GM19193 (cell line): ENCODE data around the gene HOXB7.

Source experiments
- POLR2A ChIP-seq: IDR thresholded peaks from 4 replicates; pipeline ENCODE4 v1.6.1; 2011; ENCODE audit not compliant: insufficient read depth, insufficient read length; ENCODE audit errors: extremely low read depth

Gene HOXB7

DNA sequence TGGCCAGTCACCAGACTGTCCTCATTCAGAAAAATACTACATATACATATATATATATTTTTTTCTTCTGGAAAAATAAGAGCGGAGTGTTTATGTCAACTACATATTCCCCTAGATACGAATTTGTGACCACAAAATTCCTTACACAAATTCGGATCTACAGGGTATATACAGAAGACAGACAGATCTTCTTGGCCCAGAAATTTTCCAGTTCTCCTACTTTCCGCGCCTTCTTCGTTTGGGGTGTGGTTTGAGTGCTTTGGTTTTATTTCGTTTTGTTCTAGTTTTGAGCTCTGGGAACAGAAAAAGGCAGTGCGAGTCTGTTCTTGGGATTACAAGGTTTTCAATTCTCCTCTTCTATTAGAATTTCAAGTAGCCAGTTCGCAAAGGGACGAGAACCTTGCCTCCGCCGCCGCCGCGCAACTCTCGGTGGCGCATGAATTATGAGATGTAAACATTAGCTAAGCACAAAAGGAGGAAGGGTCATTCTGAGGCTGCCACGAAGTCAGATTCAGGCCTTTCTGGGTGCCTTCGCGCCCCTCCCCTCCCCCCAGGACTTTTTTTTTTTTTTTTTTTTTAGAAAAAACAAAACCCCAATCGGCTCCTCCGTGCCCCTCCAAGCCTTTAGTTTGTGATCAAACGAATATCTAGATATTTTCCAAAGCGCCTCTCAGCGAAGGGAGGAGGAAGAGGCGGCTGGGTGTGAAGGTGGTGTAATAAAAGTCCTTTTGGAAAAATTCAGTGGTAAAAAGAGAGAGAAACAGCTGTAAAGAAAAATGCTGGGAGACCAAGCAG is 30.9 kb downstream of the HOXB7 start:
- no peak for TF ChIP-seq POLR2A

- no peak for TF ChIP-seq POLR2A
Measured at GRCh38 chr17:48579471-48579759, 31.4 kb downstream of the HOXB7 start.

- peak; percentile 16 for TF ChIP-seq POLR2A
Measured at GRCh38 chr17:48578616-48579470, 32.0 kb downstream of the HOXB7 start.

DNA sequence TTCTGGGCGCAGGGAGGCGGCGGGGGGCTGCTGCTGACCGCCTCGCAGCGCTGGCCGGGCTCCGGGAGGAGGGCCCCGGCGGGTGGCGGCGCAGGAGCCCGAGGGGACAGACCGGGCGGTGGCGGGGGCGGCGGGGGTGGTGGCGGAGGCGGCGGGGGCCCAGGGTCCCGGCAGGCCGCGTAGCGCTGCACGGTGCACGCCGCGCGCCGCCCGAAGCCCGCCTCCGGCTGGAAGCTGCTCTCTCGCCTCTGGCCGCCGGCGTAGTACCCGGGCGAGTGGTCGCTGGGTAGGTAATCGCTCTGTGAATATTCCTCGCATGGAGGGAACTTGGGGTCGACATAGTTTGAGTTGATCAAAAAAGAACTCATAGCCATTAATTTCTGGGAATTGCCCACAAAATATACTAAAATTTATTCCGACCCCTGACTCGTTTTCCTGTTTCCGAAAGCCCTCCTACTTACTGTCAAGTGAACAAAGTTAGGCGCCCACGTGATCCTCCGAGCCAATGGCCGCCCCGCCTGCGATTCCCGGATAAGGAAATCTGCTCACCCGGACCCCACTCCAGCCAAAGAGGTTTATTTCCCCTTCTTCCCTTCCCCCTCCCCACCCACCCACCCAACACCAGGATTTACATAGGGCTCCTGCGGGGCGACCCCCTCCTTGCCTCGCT is 32.7 kb downstream of the HOXB7 start, which contains the start of gene HOXB4:
Gene HOXB4 (minus strand): TSS at position 405 of the 670 bp plus-strand sequence. CDS start 31 bp downstream, at position 374.
- peak; percentile 3 for TF ChIP-seq POLR2A

DNA sequence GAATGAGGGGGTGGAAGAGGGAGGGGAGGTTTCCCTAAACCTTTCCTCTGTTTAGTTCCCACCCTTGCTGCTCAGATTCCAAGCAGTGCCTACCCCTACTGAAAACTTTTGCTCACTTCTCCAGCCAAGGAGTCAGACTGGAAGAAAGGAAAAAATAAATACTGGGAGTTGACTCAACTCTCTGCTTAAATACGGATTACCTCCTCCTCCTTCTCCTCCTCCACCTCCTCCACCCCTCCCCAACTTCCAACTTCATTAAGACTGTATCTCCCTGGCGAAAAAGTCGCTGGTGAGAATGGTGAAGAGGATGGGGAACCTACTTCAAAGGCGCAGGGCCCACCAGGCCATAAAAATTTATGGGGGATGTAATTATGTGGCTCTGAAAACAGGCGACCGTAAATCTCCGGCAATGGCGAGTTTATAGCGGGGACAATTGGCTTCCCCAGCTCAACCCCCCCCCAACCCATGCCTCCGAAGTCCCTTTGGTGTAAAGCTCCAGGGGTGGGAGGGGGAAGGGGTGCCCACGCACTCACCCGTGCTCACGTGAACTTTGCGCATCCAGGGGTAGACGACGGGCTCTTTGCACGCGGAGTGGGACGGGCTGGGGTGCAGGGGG is 33.4 kb downstream of the HOXB7 start:
- no peak for TF ChIP-seq POLR2A

DNA sequence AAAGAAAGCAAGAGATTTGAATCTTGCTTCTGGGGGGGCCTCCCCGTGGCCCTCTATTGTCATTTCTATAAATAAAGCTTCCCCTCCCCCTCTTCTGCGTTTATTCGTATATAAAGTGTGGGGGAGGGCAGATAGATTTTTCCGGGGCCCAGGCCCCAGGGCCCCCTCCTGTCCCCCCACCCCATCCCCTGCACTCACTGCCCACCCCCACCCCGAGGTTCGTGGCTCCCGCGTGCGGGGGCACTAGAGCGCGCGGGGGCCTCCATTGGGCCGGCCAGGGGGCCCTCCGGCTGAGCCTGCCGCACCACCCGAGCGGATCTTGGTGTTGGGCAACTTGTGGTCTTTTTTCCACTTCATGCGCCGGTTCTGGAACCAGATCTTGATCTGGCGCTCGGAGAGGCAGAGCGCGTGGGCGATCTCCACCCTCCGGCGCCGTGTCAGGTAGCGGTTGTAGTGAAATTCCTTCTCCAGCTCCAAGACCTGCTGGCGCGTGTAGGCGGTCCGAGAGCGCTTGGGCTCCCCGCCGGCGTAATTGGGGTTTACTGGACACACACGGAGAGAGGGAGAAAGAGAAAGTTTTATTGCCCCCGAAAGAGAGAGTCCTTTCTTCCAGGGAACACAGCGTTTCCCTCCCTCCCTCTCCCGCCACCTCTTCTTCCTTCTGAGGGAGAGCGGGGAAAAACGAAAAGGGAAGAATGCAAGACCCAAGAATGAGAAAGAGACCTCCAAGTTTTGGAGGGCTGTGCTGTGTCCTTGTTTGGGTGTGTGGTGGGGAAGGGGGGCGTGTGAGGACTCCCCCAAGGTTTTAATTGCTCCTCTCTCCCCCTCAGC is 34.1 kb downstream of the HOXB7 start:
- no peak for TF ChIP-seq POLR2A

GRCh38 chr17:48575673-48576478 is 34.9 kb downstream of the HOXB7 start:
- TF ChIP-seq POLR2A = no peak

DNA sequence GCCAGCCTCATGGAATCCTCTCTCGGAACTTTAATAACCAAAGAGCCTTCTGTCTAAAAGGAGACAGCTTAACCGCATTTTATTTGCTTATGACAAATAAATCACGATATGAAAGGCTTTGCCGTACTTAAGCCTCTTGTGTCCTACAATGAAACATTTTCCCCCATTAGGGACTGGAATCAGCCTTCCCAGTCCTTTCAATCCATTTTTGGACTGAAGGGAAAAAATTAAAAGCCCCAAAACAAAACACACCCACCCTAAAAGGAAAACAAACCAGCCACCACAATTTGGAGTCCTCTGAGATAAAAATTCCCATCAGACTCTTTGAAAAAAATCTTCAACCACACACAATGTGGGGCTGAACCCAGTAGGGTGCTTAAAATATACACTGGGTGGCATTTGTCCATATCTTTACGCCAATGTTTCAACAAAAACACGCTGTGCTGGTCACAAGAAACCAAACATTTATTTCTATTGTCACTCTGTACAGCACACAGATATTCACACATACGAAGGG is 35.7 kb downstream of the HOXB7 start:
- no peak for TF ChIP-seq POLR2A

- TF ChIP-seq POLR2A = no peak
Measured at GRCh38 chr17:48574505-48575065, 36.2 kb downstream of the HOXB7 start.

DNA sequence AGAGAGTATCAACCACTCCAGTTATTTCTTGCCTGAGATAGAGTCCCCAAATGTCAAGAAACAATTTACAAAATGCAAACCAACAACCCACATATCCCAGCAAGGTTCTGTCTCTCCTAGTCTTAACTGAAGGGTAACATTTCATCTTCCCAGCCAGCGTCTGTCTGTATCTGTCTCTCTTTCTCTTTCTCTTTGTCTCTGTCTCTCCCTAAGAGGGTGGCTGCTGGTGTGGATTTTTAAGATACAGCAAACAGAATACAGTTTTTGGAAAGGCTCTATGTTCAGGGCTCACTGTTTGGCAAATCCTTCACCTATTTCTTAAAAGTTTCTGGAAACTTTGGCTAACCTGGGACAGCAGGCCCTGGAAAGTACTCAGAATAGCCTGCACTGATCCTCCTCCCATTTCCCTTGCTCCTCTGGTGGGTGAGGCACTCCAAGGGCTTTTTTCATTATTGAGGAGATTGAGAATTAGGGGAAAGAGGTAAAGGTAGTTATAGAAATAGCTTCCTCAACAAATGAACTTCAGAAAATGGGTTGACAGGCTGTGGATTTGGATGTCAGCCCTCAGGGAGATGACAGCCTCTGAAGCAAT is 38.9 kb downstream of the HOXB7 start:
- no peak for TF ChIP-seq POLR2A

- no peak for TF ChIP-seq POLR2A
Measured at GRCh38 chr17:48571024-48571818, 39.6 kb downstream of the HOXB7 start.

GRCh38 chr17:48570325-48571023 is 40.3 kb downstream of the HOXB7 start:
- no peak for TF ChIP-seq POLR2A
